Spleen (tissue), 11 donors: Measurements from ENCODE around the gene SETD1B. TPM values are rescaled to one million over a fixed set of nuclear protein-coding genes. Genes with fewer than 3 reads are reported as not detected.

Experiments used
- DNase-seq: peaks from one replicate; pipeline ENCODE4 v3.0.0-alpha.2; 2020
- H3K27ac ChIP-seq, 8 donors: fragments of 200-600 bp; sonication (generic) in 7 of 8; 1 replicate in 4 of 8; 2 replicates in 4 of 8; pipeline versions ENCODE4 v1.5.0 to v1.8.0; 2016 to 2021; ENCODE audit warnings: inconsistent platforms in 4 of 8, mild to moderate bottlenecking in 4 of 8, moderate library complexity in 1 of 8
- H3K27me3 ChIP-seq, 7 donors: fragments of 200-600 bp; sonication (generic) in 6 of 7; replicated peaks in 1 of 7; 1 replicate in 4 of 7; 2 replicates in 3 of 7; pipeline versions ENCODE4 v1.5.0 to v1.8.0; 2016 to 2021; ENCODE audit warnings: inconsistent platforms in 3 of 7, mild to moderate bottlenecking in 1 of 7
- H3K36me3 ChIP-seq, 6 donors: fragments of 200-600 bp; sonication (generic) in 5 of 6; 1 replicate in 4 of 6; 2 replicates in 2 of 6; pipeline versions ENCODE4 v1.5.0 to v1.8.0; 2016 to 2021; ENCODE audit warnings: inconsistent platforms in 2 of 6
- H3K4me1 ChIP-seq, 6 donors: fragments of 200-600 bp; sonication (generic) in 5 of 6; 1 replicate in 3 of 6; 2 replicates in 3 of 6; pipeline versions ENCODE4 v1.5.0 to v1.8.0; 2016 to 2021; ENCODE audit warnings: inconsistent platforms in 3 of 6
- H3K4me3 ChIP-seq, 8 donors: fragments of 200-600 bp; sonication (generic) in 7 of 8; 1 replicate in 4 of 8; 2 replicates in 4 of 8; pipeline versions ENCODE4 v1.5.0 to v1.8.0; 2016 to 2021; ENCODE audit warnings: inconsistent platforms in 4 of 8, mild to moderate bottlenecking in 4 of 8, moderate library complexity in 2 of 8
- H3K9me3 ChIP-seq, 8 donors: fragments of 200-600 bp; sonication (generic) in 7 of 8; 1 replicate in 4 of 8; 2 replicates in 4 of 8; pipeline versions ENCODE4 v1.5.0 to v1.8.0; 2016 to 2021; ENCODE audit warnings: inconsistent platforms in 4 of 8
- CTCF ChIP-seq, 11 experiments: fragments of 200-600 bp in 7 of 11; fragments of 450-650 bp in 4 of 11; sonication (generic) in 4 of 11; IDR thresholded peaks in 8 of 11; conservative IDR thresholded peaks in 3 of 11; 1 replicate in 7 of 11; 2 replicates in 4 of 11; pipeline versions ENCODE4 v1.4.0 to v1.8.0; 2016 to 2021; ENCODE audit warnings: antibody characterized with exemption in 11 of 11, inconsistent platforms in 4 of 11, mild to moderate bottlenecking in 1 of 11
- POLR2A ChIP-seq, 3 donors: fragments of 450-650 bp; IDR thresholded peaks; one replicate each; pipeline ENCODE4 v1.5.1; 2017; ENCODE audit warnings: antibody characterized with exemption in 3 of 3, mild to moderate bottlenecking in 1 of 3
- POLR2AphosphoS5 ChIP-seq, 3 donors: sonication (generic); formaldehyde crosslinking; IDR thresholded peaks; one replicate each; pipeline ENCODE4 v1.5.1; 2017; ENCODE audit warnings: antibody characterized with exemption in 3 of 3
- WGBS, 5 donors: extraction: QIAGEN DNeasy Blood & Tissue Kit in 3 of 5; methylation state at CpG; one replicate each; pipeline versions ENCODE4 v1.1.5 to v1.1.7; 2013 to 2018; 5-methylcytosine and 5-hydroxymethylcytosine counted together
- intact Hi-C: fragments of 100-400 bp; cut with DNase I; formaldehyde crosslinking; loops from one replicate; pipeline ENCODE4 v1.15.0; 2023; ENCODE audit warnings: low total_unique reads
- polyA plus RNA-seq, 3 donors: library from polyadenylated mRNA; stranded (reverse); fragments of 200-250 nt; gene quantifications; one replicate each; pipeline ENCODE4 v1.2.1, GENCODE V29; 2013
- total RNA-seq, 7 donors: library from RNA; depleted of rRNA in 3 of 7; stranded (reverse); fragments of >200 nt in 3 of 7; fragmentation: NEBNext Ultra II Directional in 4 of 7; extraction: Animal tissue kit (Norgen Biotek cat#: 25700) in 4 of 7; gene quantifications; one replicate each; pipeline versions ENCODE4 v1.1.0 to v1.2.1, GENCODE V29; 2016 to 2021
- donor health status: healthy with polysubstance abuse.
- donor health status: DM: no; HTN: no; CAD: no; lungs with moderate emphysema.
- donor health status: DM: no; HTN: no; CAD: no.
- donor health status: Bipolar disorder and iron deficiency.
- donor health status: healthy.
- donor health status: DM: no; HTN: no; CAD: no.
- donor health status: DM: yes; HTN: yes; CAD: no.

Gene SETD1B
- total and polyA plus RNA-seq, 10 donors: 3.3 to 37.7 (median 22.1) TPM

GRCh38 chr12:121764808-121765207, 39.0 kb upstream of the SETD1B start:
- no peaks in the 10 kb centered on the region for H3K27me3 ChIP-seq
- no peaks in the 10 kb centered on the region for H3K9me3 ChIP-seq
- no peak overlapping the region for H3K4me3 ChIP-seq
- TF ChIP-seq POLR2AphosphoS5 (IDR thresholded peaks at IDR 0.05) (no peak), CTCF (IDR thresholded peaks at IDR 0.05 in 8 of 11, conservative IDR thresholded peaks at IDR 0.05 in 3 of 11) (no peak), POLR2A (IDR thresholded peaks at IDR 0.05) (no peak)
- 91 to 95% (median 94%) methylated on average over 3 of the region's 3 CpGs for WGBS, 5 donors
- intact Hi-C loops: no loop called here
- no peak overlapping the region for H3K27ac ChIP-seq
- H3K4me1 ChIP-seq: peaks cover 0 to 1% (median 0%) of the 10 kb centered on the region in 6 donors
- no peak for DNase-seq
- no peaks in the 10 kb centered on the region for H3K36me3 ChIP-seq

- Histone ChIP-seq H3K36me3 (no peaks in the 10 kb centered on the region), H3K27me3 (no peaks in the 10 kb centered on the region), H3K4me1 (peaks cover 0 to 5% (median 0%) of the 10 kb centered on the region in 6 donors), H3K4me3 (no peak overlapping the region), H3K27ac (no peak overlapping the region), H3K9me3 (no peaks in the 10 kb centered on the region)
- no peak for DNase-seq
- WGBS, 5 donors: 83 to 93% (median 90%) methylated on average over 5 of the region's 5 CpGs
- TF ChIP-seq POLR2AphosphoS5 (IDR thresholded peaks at IDR 0.05) (no peak), POLR2A (IDR thresholded peaks at IDR 0.05) (no peak), CTCF (IDR thresholded peaks at IDR 0.05 in 8 of 11, conservative IDR thresholded peaks at IDR 0.05 in 3 of 11) (no peak)
- intact Hi-C loops: no loop called here
Observed at GRCh38 chr12:121765573-121765972, 38.2 kb upstream of the SETD1B start.

- DNase-seq: no peak
- H3K4me1 ChIP-seq: peaks cover 0 to 5% (median 0%) of the 10 kb centered on the region in 6 donors
- no peak overlapping the region for H3K27ac ChIP-seq
- H3K36me3 ChIP-seq: no peaks in the 10 kb centered on the region
- no peak for TF ChIP-seq CTCF (IDR thresholded peaks at IDR 0.05 in 8 of 11, conservative IDR thresholded peaks at IDR 0.05 in 3 of 11)
- intact Hi-C loops: no loop called here
- H3K4me3 ChIP-seq: no peak overlapping the region
- H3K27me3 ChIP-seq: no peaks in the 10 kb centered on the region
- H3K9me3 ChIP-seq: no peaks in the 10 kb centered on the region
- WGBS, 5 donors: 82 to 96% (median 95%) methylated on average over 3 to 5 of the region's 5 CpGs
Observed at GRCh38 chr12:121766290-121767039, 37.3 kb upstream of the SETD1B start.

GRCh38 chr12:121767525-121768016, 36.2 kb upstream of the SETD1B start:
- no peak overlapping the region for H3K27ac ChIP-seq
- intact Hi-C loops: no loop called here

More at GRCh38 chr12:121767525-121768016, 36.2 kb upstream of the SETD1B start:
- no peak for TF ChIP-seq CTCF (IDR thresholded peaks at IDR 0.05 in 8 of 11, conservative IDR thresholded peaks at IDR 0.05 in 3 of 11)
- no peak for TF ChIP-seq POLR2A (IDR thresholded peaks at IDR 0.05)
- no peak for TF ChIP-seq POLR2AphosphoS5 (IDR thresholded peaks at IDR 0.05)
- no peaks in the 10 kb centered on the region for H3K27me3 ChIP-seq
- WGBS, 5 donors: 86 to 91% (median 87%) methylated on average over 8 to 10 of the region's 10 CpGs
- no peak for DNase-seq
- H3K9me3 ChIP-seq: no peaks in the 10 kb centered on the region
- no peak overlapping the region for H3K4me3 ChIP-seq
- H3K4me1 ChIP-seq: peaks cover 0 to 5% (median 0%) of the 10 kb centered on the region in 6 donors
- H3K36me3 ChIP-seq: no peaks in the 10 kb centered on the region
